ENCODE measurements around the gene DENND1A.

DNA sequence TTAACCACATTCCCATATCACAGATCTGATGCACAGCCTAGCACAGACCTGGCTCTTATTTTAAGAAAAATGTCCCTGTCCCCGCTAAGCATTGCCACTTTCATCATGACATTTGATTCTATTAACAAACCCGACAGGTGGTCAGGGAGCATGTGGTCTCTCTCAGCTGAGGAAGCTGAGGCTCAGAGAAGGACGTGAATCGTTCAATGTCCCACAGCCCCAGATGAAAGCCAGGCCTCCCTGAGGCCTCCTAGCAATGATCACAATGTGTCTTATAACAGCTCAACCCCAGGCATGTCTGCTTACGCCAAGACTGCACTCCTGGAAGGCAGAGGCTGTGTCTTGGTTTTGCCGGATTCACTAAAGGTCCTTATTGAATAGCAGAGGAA, 584.4 kb downstream of the DENND1A start:
- TF ChIP-seq, protein P1, sequence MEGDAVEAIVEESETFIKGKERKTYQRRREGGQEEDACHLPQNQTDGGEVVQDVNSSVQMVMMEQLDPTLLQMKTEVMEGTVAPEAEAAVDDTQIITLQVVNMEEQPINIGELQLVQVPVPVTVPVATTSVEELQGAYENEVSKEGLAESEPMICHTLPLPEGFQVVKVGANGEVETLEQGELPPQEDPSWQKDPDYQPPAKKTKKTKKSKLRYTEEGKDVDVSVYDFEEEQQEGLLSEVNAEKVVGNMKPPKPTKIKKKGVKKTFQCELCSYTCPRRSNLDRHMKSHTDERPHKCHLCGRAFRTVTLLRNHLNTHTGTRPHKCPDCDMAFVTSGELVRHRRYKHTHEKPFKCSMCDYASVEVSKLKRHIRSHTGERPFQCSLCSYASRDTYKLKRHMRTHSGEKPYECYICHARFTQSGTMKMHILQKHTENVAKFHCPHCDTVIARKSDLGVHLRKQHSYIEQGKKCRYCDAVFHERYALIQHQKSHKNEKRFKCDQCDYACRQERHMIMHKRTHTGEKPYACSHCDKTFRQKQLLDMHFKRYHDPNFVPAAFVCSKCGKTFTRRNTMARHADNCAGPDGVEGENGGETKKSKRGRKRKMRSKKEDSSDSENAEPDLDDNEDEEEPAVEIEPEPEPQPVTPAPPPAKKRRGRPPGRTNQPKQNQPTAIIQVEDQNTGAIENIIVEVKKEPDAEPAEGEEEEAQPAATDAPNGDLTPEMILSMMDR (conservative IDR thresholded peaks at IDR 0.05; ENCODE audit: low read depth in 2 of 2) = no peak
- TF ChIP-seq, protein P2, sequence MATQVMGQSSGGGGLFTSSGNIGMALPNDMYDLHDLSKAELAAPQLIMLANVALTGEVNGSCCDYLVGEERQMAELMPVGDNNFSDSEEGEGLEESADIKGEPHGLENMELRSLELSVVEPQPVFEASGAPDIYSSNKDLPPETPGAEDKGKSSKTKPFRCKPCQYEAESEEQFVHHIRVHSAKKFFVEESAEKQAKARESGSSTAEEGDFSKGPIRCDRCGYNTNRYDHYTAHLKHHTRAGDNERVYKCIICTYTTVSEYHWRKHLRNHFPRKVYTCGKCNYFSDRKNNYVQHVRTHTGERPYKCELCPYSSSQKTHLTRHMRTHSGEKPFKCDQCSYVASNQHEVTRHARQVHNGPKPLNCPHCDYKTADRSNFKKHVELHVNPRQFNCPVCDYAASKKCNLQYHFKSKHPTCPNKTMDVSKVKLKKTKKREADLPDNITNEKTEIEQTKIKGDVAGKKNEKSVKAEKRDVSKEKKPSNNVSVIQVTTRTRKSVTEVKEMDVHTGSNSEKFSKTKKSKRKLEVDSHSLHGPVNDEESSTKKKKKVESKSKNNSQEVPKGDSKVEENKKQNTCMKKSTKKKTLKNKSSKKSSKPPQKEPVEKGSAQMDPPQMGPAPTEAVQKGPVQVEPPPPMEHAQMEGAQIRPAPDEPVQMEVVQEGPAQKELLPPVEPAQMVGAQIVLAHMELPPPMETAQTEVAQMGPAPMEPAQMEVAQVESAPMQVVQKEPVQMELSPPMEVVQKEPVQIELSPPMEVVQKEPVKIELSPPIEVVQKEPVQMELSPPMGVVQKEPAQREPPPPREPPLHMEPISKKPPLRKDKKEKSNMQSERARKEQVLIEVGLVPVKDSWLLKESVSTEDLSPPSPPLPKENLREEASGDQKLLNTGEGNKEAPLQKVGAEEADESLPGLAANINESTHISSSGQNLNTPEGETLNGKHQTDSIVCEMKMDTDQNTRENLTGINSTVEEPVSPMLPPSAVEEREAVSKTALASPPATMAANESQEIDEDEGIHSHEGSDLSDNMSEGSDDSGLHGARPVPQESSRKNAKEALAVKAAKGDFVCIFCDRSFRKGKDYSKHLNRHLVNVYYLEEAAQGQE (IDR thresholded peaks at IDR 0.05; ENCODE audit: unreplicated experiment) = no peak
- TF ChIP-seq EZH2 (IDR thresholded peaks at IDR 0.05; ENCODE audit: low read depth, unreplicated experiment) = no peak
- no peak for TF ChIP-seq CREB1 (CRISPR knock-in tag; IDR thresholded peaks at IDR 0.05; ENCODE audit: low read depth)
- no peak for TF ChIP-seq POLR2AphosphoS5 (IDR thresholded peaks at IDR 0.05; ENCODE audit: low read depth)
- TF ChIP-seq, protein P3, sequence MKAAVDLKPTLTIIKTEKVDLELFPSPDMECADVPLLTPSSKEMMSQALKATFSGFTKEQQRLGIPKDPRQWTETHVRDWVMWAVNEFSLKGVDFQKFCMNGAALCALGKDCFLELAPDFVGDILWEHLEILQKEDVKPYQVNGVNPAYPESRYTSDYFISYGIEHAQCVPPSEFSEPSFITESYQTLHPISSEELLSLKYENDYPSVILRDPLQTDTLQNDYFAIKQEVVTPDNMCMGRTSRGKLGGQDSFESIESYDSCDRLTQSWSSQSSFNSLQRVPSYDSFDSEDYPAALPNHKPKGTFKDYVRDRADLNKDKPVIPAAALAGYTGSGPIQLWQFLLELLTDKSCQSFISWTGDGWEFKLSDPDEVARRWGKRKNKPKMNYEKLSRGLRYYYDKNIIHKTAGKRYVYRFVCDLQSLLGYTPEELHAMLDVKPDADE (IDR thresholded peaks at IDR 0.05) = no peak
- no peak for TF ChIP-seq ZNF114 (CRISPR knock-in tag; IDR thresholded peaks at IDR 0.05)
- no peak for TF ChIP-seq JUNB (IDR thresholded peaks at IDR 0.05; ENCODE audit: unreplicated experiment)
- no peak for TF ChIP-seq EZH2phosphoT487 (IDR thresholded peaks at IDR 0.05; ENCODE audit: unreplicated experiment)
- TF ChIP-seq ZNF331 (CRISPR knock-in tag; IDR thresholded peaks at IDR 0.05; ENCODE audit: low read depth) = no peak
- TF ChIP-seq NANOG (IDR thresholded peaks at IDR 0.05; ENCODE audit: borderline replicate concordance) = no peak
